Peyer's patch (tissue), 4 donors: ENCODE data around the gene CDC25B. TPM values are rescaled to one million over a fixed set of nuclear protein-coding genes. Genes with fewer than 3 reads are reported as not detected.
"Not testable (repeated sequence)": the region's sequence is repeated elsewhere in the genome, so short reads cannot be mapped to it uniquely, and the experiment has no call there.

ENCODE experiments used
- DNase-seq, 3 donors: peaks; one replicate each; pipeline ENCODE4 v3.0.0-alpha.2; 2017 to 2019
- H3K27ac ChIP-seq, 4 donors: fragments of 200-600 bp; sonication (generic); one replicate each; pipeline ENCODE4 v1.5.1; 2016 to 2019
- H3K27me3 ChIP-seq, 2 donors: fragments of 200-600 bp; sonication (generic); one replicate each; pipeline ENCODE4 v1.5.1; 2019
- H3K36me3 ChIP-seq, 3 donors: fragments of 200-600 bp; sonication (generic); one replicate each; pipeline ENCODE4 v1.5.1; 2016 to 2019
- H3K4me1 ChIP-seq, 4 donors: fragments of 200-600 bp; sonication (generic); one replicate each; pipeline ENCODE4 v1.5.1; 2016 to 2019
- H3K4me3 ChIP-seq, 4 donors: fragments of 200-600 bp; sonication (generic); 1 replicate in 3 of 4; 2 replicates in 1 of 4; pipeline ENCODE4 v1.5.1; 2016 to 2019; ENCODE audit warnings: mild to moderate bottlenecking in 1 of 4
- H3K9me3 ChIP-seq, 4 donors: fragments of 200-600 bp; sonication (generic); one replicate each; pipeline ENCODE4 v1.5.1; 2016 to 2019; ENCODE audit warnings: mild to moderate bottlenecking in 1 of 4
- POLR2A ChIP-seq, 2 donors: fragments of 450-650 bp; IDR thresholded peaks; one replicate each; pipeline ENCODE4 v1.5.1; 2017; ENCODE audit warnings: antibody characterized with exemption in 2 of 2, mild to moderate bottlenecking in 2 of 2, moderate library complexity in 2 of 2
- total RNA-seq, 4 donors: library from RNA; depleted of rRNA; stranded (reverse); fragments of >200 nt; gene quantifications; one replicate each; pipeline ENCODE4 v1.1.0, GENCODE V29; 2016
- TF ChIP-seq, protein P1 (sequence below), 6 experiments: fragments of 450-650 bp in 4 of 6; fragments of 200-600 bp in 2 of 6; sonication (generic) in 1 of 6; IDR thresholded peaks; one replicate each; pipeline ENCODE4 v1.5.1; 2017 to 2019; ENCODE audit warnings: antibody characterized with exemption in 6 of 6, mild to moderate bottlenecking in 3 of 6, moderate library complexity in 1 of 6

CDC25B gene
- total RNA-seq, 4 donors from 2014 or later = 14.2 to 202 (median 34.1) TPM

DNA sequence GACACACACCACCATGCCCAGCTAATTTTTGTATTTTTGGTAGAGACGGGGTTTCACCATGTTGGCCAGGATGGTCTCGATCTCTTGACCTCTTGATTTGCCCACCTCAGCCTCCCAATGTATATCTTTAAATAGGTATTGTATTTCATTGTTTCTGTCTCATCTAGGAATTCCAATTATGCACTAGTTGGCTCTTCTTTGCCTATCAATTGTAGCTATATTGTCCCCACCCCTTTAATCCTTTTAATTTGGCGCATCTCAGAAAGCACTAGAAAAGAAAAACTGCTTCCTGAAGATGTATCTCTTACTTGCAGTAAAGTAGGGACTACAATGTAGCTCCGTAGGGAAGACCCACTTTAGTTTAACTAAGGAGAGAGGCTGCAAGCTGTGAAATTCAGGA lies 40.0 kb downstream of the CDC25B start:
- H3K27ac ChIP-seq = no peak overlapping the region

DNA sequence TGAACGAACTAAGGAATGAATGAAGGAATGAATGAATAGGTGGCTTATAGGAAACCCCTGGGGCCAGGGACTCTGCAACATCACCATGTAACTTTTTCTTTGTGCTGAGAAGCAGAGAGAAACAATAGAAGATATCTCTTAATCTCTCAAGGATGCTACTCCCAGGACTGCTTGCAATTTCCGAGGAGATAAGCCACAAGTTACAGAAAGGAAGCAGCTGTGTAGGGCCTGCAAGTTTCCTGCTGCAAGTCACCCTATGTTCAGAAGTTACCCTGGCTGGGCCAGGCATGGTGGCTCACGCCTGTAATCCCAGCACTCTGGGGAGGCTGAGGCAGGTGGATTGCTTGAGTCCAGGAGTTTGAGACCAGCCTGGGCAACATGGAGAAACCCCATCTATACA lies 43.2 kb downstream of the CDC25B start:
- DNase-seq = no peak
- peaks cover 0 to 10% (median 0%) of the 10 kb centered on the region in 4 donors for H3K4me1 ChIP-seq

More for the DNA sequence above, 40.0 kb downstream of the CDC25B start:
- Histone ChIP-seq H3K27me3 (no peaks in the 10 kb centered on the region), H3K4me1 (no peaks in the 10 kb centered on the region), H3K36me3 (no peaks in the 10 kb centered on the region), H3K4me3 (no peak overlapping the region), H3K9me3 (no peaks in the 10 kb centered on the region)
- DNase-seq = no peak
- no peak for TF ChIP-seq POLR2A (IDR thresholded peaks at IDR 0.05)
- TF ChIP-seq, protein P1, sequence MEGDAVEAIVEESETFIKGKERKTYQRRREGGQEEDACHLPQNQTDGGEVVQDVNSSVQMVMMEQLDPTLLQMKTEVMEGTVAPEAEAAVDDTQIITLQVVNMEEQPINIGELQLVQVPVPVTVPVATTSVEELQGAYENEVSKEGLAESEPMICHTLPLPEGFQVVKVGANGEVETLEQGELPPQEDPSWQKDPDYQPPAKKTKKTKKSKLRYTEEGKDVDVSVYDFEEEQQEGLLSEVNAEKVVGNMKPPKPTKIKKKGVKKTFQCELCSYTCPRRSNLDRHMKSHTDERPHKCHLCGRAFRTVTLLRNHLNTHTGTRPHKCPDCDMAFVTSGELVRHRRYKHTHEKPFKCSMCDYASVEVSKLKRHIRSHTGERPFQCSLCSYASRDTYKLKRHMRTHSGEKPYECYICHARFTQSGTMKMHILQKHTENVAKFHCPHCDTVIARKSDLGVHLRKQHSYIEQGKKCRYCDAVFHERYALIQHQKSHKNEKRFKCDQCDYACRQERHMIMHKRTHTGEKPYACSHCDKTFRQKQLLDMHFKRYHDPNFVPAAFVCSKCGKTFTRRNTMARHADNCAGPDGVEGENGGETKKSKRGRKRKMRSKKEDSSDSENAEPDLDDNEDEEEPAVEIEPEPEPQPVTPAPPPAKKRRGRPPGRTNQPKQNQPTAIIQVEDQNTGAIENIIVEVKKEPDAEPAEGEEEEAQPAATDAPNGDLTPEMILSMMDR (IDR thresholded peaks at IDR 0.05) = no peak

DNA sequence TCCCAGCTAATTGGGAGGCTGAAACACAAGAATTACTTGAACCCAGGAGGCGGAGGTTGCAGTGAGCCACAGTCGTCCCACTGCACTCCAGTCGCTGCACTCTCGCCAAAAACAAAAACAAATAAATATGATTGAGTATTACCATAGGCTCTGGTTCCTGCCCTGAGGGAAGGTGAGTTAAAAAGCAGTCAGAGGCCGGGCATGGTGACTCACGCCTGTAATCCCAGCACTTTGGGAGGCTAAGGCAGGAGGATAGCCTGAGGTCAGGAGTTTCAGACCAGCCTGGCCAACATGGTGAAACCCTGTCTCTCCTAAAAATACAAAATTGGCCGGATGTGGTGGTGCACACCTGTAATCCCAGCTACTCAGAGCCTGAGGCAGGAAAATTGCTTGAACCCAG lies 44.1 kb downstream of the CDC25B start:
- H3K9me3 ChIP-seq, DNase-seq, H3K27me3 ChIP-seq, H3K4me1 ChIP-seq, H3K36me3 ChIP-seq, H3K4me3 ChIP-seq, H3K27ac ChIP-seq: not testable (repeated sequence)

More for the DNA sequence above, 43.2 kb downstream of the CDC25B start:
- Histone ChIP-seq H3K27ac (no peak overlapping the region), H3K4me3 (no peak overlapping the region), H3K27me3 (no peaks in the 10 kb centered on the region), H3K9me3 (no peaks in the 10 kb centered on the region), H3K36me3 (no peaks in the 10 kb centered on the region)
- TF ChIP-seq, protein P1 (IDR thresholded peaks at IDR 0.05) = no peak

DNA sequence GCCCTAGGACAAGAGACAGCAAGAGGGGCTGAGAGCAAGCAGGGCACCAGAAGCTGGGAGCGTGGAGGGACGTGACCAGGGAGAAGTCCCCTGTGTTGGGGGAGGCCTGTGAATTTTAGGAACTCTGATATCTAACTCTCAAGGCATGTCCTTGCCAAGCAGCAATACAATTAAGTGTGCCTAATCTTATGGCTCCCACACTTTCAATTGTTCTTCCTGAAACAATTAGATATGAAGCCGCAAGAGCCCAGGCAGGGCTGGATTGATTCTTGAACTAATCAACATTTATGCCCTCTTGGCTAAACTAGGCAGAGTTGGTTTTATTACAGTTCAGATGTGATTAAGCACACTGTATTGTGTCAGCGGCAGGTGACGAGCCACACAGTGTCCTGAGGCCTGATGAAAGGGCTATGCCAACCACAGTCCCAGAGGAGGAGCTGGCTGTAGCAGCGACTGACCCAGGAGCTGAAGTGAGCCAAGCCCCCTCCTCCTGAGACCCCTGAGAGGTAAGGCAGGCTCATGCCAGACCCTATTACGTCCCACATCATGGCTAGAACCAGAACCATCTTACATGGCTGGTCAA lies 46.3 kb downstream of the CDC25B start:
- peak in 2 of 3 donors; percentile 76 to 83 for DNase-seq
- Histone ChIP-seq H3K27me3 (no peaks in the 10 kb centered on the region), H3K4me1 (peaks cover 0 to 19% (median 4%) of the 10 kb centered on the region in 4 donors), H3K36me3 (no peaks in the 10 kb centered on the region), H3K9me3 (no peaks in the 10 kb centered on the region), H3K27ac (peak overlapping the region in 3 of 4 donors; percentile 72 to 84 (median 75)), H3K4me3 (no peak overlapping the region)
- TF ChIP-seq POLR2A (IDR thresholded peaks at IDR 0.05) = peak; percentile 61 to 76
- TF ChIP-seq, protein P1 (IDR thresholded peaks at IDR 0.05) = no peak

DNA sequence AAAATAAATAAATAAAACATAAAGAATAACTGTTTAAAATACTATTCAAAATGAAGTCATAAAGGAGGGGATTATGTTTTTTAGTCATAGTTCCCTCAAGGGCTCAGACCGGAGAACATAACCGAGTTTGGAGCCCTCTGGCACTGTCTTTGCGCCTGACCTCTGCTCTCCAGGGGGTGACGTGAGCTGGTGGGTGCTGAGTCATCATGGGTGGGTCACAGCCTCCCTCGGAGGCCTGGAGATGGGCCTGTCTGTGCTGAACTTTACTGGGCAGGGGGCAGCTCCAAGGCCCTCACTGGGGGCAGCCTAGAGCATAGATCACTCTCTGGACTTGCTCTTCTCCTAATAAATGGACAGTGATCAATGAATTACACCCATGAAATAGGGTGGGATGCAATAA lies 47.4 kb downstream of the CDC25B start:
- DNase-seq = peak in 1 of 3 donors; percentile 66
- H3K27ac ChIP-seq = peak overlapping the region in 1 of 4 donors; percentile 75
- no peaks in the 10 kb centered on the region for H3K9me3 ChIP-seq
- no peaks in the 10 kb centered on the region for H3K27me3 ChIP-seq
- H3K36me3 ChIP-seq = no peaks in the 10 kb centered on the region
- peaks cover 0 to 29% (median 8%) of the 10 kb centered on the region in 4 donors for H3K4me1 ChIP-seq
- no peak overlapping the region for H3K4me3 ChIP-seq
- no peak for TF ChIP-seq POLR2A (IDR thresholded peaks at IDR 0.05)
- TF ChIP-seq, protein P1 (IDR thresholded peaks at IDR 0.05) = no peak

DNA sequence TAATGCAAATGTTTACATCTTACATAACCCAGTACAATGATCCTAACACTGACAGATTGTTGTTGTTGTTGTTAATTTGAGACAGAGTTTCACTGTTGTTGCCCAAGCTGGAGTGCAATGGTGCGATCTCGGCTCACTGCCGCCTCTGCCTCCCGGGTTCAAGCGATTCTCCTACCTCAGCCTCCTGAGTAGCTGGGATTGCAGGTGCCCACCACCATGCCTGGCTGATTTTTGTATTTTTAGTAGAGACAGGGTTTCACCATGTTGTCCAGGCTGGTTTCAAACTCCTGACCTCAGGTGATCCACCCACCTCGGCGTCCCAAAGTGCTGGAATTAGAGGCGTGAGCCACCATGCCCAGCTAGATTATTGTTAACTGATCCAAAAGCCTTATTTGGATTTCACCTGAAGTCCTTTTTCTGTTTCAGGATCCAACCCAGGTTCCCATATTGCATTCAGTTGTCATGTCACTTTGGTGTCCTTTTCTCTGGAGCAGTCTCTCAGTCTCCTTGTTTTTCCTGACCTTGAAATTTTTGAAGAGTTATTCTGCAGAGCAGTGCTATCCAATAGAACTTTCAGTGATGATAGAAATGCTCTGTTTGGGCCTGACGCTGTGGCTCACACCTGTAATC lies 48.0 kb downstream of the CDC25B start:
- H3K36me3 ChIP-seq, H3K27me3 ChIP-seq, H3K4me3 ChIP-seq, DNase-seq, H3K9me3 ChIP-seq: not testable (repeated sequence)
- H3K27ac ChIP-seq = peak overlapping the region in 1 of 4 donors; percentile 96
- peaks cover 0 to 33% (median 8%) of the 10 kb centered on the region in 4 donors for H3K4me1 ChIP-seq
